CD1c-positive myeloid dendritic cell (primary cell): ENCODE data around the gene OR5T1.

Source experiments
- DNase-seq: peaks from one replicate; pipeline ENCODE4 v3.0.0-alpha.2; 2016; ENCODE audit errors: extremely low spot score

The OR5T1 gene

DNA sequence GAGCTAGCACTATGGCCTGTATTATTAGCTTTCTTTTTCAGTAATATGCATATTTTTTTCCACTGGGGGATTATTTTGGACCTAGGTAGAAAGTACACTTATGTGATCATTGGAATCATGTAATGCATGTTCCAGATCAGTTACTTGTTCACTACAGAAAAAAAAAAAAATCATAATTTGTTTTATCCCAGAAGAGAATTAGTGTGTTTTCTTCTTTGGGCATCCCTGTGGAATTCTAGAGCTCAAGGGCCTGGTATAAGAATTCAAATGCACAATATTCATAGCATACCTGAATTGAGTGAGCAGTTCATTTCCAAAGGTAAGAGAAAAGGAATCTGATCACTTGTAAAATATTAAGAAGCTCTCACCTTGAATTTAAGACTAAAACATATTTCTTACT is at the start of gene OR5T1:
Gene OR5T1, plus strand, starts transcription at position 301 of the 400 bp plus-strand sequence. CDS start 1,485 bp downstream, outside the sequence.
- no peak for DNase-seq

GRCh38 chr11:56234155-56234554 is 39.8 kb upstream of the OR5T1 start, which contains the start of gene OR5T2:
Gene OR5T2, minus strand, starts transcription at chr11:56234255. Its CDS starts 1,193 bp downstream, at chr11:56233062.
- DNase-seq: no peak

- DNase-seq: no peak
Measured at GRCh38 chr11:56251954-56252353, 22.0 kb upstream of the OR5T1 start, which contains the start of gene OR5T3. Gene OR5T3, plus strand, starts transcription at chr11:56252254. Its CDS starts 0 bp downstream, at chr11:56252254.

DNA sequence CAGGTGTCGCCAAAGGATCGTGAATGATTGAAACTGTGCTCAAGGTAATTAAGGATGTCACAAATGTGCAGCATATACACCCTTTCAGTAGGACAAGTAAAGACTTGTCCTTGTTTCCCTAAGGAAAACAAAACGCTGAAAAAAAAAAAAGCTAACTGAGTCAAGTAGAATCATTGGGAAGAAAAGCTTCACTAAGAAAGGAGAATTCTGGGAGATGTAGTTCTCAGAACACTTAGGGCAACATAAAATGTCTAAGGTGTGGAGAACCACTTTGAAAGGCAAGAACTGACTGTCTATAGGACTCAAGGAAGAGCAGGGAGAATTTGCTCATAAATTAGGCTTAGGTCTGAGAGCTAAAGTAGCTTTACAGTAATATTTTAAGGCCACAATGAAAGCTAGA is 2.9 kb upstream of the OR5T1 start:
- no peak for DNase-seq

GRCh38 chr11:56292154-56292553 is 18.2 kb downstream of the OR5T1 start, which contains the start of gene OR8H1:
Gene OR8H1, minus strand, starts transcription at chr11:56292254. Its CDS starts 1,192 bp downstream, at chr11:56291062.
- no peak for DNase-seq

GRCh38 chr11:56296898-56297297 is 22.9 kb downstream of the OR5T1 start:
- DNase-seq: no peak

- no peak for DNase-seq
Measured at GRCh38 chr11:56307836-56308235, 33.9 kb downstream of the OR5T1 start.

GRCh38 chr11:56314844-56315243 is 40.9 kb downstream of the OR5T1 start, which contains the start of gene OR8K3:
Gene OR8K3, plus strand, starts transcription at chr11:56315144. Its CDS starts 3,163 bp downstream, at chr11:56318307.
- no peak for DNase-seq
